GM23338 (cell line): ENCODE data around the gene EHBP1L1.

Experiments used
- CREB1 ChIP-seq: fragments of 250-450 bp; sonication (Bioruptor Pico); IDR thresholded peaks from 2 replicates; pipeline ENCODE4 v1.5.0; 2020; ENCODE audit warnings: low read depth, mild to moderate bottlenecking, moderate library complexity
- CTCF ChIP-seq, 2 experiments: fragments of 200-600 bp in 1 of 2; sonication (generic) in 1 of 2; conservative IDR thresholded peaks; 2 replicates each; pipeline versions ENCODE4 v1.5.1 to v1.6.1; 2016 to 2017; ENCODE audit warnings: antibody characterized with exemption in 2 of 2, low read depth in 2 of 2, mild to moderate bottlenecking in 2 of 2, moderate library complexity in 1 of 2
- ETS1 ChIP-seq: IDR thresholded peaks from 2 replicates; pipeline ENCODE4 v1.6.1; 2016; ENCODE audit warnings: antibody characterized with exemption
- EZH2 ChIP-seq: fragments of 200-600 bp; sonication (generic); IDR thresholded peaks from one replicate; pipeline ENCODE4 v1.8.0; 2017; ENCODE audit warnings: antibody characterized with exemption, mild to moderate bottlenecking, low read depth; ENCODE audit not compliant: unreplicated experiment
- EZH2phosphoT487 ChIP-seq: fragments of 200-600 bp; sonication (generic); IDR thresholded peaks from one replicate; pipeline ENCODE4 v1.8.1; 2018; ENCODE audit warnings: antibody characterized with exemption; ENCODE audit not compliant: unreplicated experiment
- POLR2AphosphoS5 ChIP-seq: IDR thresholded peaks from 2 replicates; pipeline ENCODE4 v1.6.1; 2016; ENCODE audit warnings: antibody characterized with exemption, low read depth

- TF ChIP-seq EZH2 (no peak), CTCF (conservative IDR thresholded peaks at IDR 0.05; ENCODE audit: low read depth in 2 of 2) (no peak), POLR2AphosphoS5 (no peak), CREB1 (no peak), ETS1 (no peak), EZH2phosphoT487 (no peak)
These were observed 57.7 kb downstream of the EHBP1L1 start for GRCh38 chr11:65633390-65634108.
